Glutamatergic neuron (in vitro differentiated cells): ENCODE results near the gene ZMYND8. TPM values are rescaled to one million over a fixed set of nuclear protein-coding genes. Genes with fewer than 3 reads are reported as not detected.
A peak's percentile ranks its signal among the peaks of the same experiment; 100 is the strongest.

Experiments used
- DNase-seq: peaks from one replicate; pipeline ENCODE4 v3.0.0; 2022
- H3K27ac Mint-ChIP-seq: one replicate; pipeline ENCODE4 v1.8.0; 2020; ENCODE audit warnings: mild to moderate bottlenecking, mixed read lengths, inconsistent platforms; ENCODE audit not compliant: unreplicated experiment
- H3K27me3 Mint-ChIP-seq: one replicate; pipeline ENCODE4 v1.8.0; 2020; ENCODE audit warnings: mild to moderate bottlenecking, moderate library complexity, mixed read lengths, inconsistent platforms; ENCODE audit not compliant: unreplicated experiment
- H3K36me3 Mint-ChIP-seq: one replicate; pipeline ENCODE4 v1.8.0; 2020; ENCODE audit warnings: mild to moderate bottlenecking, mixed read lengths, inconsistent platforms; ENCODE audit not compliant: unreplicated experiment
- H3K4me1 Mint-ChIP-seq: one replicate; pipeline ENCODE4 v1.8.0; 2020; ENCODE audit warnings: mild to moderate bottlenecking, low read depth, mixed read lengths, inconsistent platforms; ENCODE audit not compliant: unreplicated experiment
- H3K4me3 Mint-ChIP-seq: one replicate; pipeline ENCODE4 v1.8.0; 2020; ENCODE audit warnings: mild to moderate bottlenecking, mixed read lengths, inconsistent platforms; ENCODE audit not compliant: unreplicated experiment
- H3K9me3 Mint-ChIP-seq: one replicate; pipeline ENCODE4 v1.8.0; 2020; ENCODE audit warnings: mild to moderate bottlenecking, moderate library complexity, mixed read lengths, inconsistent platforms; ENCODE audit not compliant: unreplicated experiment
- total RNA-seq: library from RNA; stranded (reverse); fragmentation: NEBNext Ultra II Directional; extraction: Animal tissue kit (Norgen Biotek cat#: 25700); gene quantifications from one replicate; pipeline ENCODE4 v1.2.1, GENCODE V29; 2021; ENCODE audit not compliant: unreplicated experiment
- TF ChIP-seq, protein P1 (sequence below): fragments of 200-600 bp; sonication (generic); IDR thresholded peaks from one replicate; pipeline ENCODE4 v1.5.0; 2021; ENCODE audit not compliant: partially characterized antibody, unreplicated experiment

Gene ZMYND8
- total RNA-seq, 1 donor from 2014 or later = 116 TPM

DNA sequence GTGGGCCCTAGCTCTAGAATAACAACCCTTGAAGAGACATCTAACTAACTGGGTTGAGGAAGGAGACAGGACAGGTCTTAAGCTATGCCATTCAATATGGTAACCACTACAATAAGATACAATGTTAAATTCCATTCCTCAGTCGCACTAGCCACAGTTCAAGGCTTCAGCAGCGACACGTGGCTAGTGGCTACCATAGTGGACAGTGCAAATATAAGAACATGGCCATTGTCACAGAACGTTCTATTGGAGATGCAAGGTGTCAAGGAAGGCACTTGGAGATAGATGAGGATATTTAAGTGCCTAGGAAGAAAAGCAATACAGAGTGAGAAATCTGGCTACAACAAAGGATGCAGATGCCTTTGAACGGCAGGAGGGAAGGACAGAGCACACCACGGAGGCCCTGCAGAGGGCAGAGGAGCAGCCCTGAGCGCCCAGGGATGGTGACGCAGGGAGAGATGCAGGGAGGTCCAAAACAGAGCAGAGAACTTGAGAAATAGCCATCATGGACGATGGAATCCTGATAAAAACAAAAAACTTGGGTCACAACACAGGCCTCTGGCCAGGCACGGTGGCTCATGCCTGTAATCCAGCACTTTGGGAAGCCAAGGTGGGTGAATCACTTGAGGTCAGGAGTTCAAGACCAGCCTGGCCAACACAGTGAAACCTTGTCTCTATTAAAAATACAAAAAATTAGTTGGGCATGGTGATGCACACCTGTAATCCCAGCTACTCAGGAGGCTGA is 140.7 kb downstream of the ZMYND8 start:
- no peak for DNase-seq
- H3K27ac Mint-ChIP-seq = peak overlapping the region; percentile 6
- H3K4me3 Mint-ChIP-seq = no peak overlapping the region
- H3K9me3 Mint-ChIP-seq = no peaks in the 10 kb centered on the region
- TF ChIP-seq, protein P1, sequence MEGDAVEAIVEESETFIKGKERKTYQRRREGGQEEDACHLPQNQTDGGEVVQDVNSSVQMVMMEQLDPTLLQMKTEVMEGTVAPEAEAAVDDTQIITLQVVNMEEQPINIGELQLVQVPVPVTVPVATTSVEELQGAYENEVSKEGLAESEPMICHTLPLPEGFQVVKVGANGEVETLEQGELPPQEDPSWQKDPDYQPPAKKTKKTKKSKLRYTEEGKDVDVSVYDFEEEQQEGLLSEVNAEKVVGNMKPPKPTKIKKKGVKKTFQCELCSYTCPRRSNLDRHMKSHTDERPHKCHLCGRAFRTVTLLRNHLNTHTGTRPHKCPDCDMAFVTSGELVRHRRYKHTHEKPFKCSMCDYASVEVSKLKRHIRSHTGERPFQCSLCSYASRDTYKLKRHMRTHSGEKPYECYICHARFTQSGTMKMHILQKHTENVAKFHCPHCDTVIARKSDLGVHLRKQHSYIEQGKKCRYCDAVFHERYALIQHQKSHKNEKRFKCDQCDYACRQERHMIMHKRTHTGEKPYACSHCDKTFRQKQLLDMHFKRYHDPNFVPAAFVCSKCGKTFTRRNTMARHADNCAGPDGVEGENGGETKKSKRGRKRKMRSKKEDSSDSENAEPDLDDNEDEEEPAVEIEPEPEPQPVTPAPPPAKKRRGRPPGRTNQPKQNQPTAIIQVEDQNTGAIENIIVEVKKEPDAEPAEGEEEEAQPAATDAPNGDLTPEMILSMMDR = no peak
- H3K27me3 Mint-ChIP-seq = no peaks in the 10 kb centered on the region
- no peaks in the 10 kb centered on the region for H3K4me1 Mint-ChIP-seq
- peaks cover 5% of the 10 kb centered on the region for H3K36me3 Mint-ChIP-seq

DNA sequence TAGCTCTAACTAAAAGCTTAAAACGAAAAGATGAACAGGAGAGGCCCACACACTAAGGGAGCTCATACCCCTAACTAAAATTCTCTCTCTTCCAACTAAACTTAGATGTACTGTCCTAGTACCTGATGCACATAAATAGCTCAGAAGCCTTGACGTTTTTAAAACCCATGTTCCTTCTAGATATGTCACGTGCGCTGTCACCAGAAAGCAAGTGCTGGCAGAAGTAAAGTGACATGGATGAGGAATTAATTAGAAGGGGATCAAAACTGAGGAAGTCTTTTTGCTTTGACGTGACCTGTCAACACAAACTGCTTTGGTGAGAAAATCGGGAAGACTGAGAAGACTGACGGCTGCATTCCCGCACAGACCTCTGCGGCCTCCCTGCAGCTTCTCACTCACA is 142.5 kb downstream of the ZMYND8 start:
- Mint-ChIP-seq H3K36me3 (peaks cover 5% of the 10 kb centered on the region), H3K27me3 (no peaks in the 10 kb centered on the region), H3K4me1 (peaks cover 1% of the 10 kb centered on the region), H3K4me3 (no peak overlapping the region), H3K27ac (no peak overlapping the region), H3K9me3 (peaks cover 1% of the 10 kb centered on the region)
- DNase-seq = no peak
- TF ChIP-seq, protein P1 = no peak

DNA sequence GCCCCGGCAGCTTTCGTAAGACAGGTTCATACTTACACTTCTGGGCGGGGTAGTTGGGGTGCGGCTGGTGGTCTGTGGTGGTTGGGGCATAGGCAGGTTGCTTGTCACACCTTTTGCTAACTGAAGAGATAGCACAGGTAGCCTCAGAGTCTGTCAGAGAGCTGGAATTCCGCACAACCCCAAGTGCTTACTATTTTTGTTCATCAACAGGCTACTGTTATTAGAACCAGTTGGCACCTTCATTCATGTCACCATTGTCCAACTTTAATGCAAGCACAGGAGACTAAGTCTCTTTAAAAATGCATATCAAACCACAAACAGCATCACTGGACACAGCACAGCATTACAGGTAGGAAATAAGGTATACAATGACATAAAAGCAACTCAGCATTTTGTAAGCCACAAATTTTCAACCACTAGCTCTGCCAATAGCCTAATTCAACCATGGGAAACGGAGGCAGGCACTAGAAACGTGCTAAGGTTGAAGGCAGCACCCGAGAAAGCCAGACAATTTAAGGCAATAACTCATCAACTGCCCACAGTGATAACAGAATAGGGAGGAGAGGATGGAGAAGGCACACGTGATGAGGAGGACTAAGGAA is 143.8 kb downstream of the ZMYND8 start:
- TF ChIP-seq, protein P1 = no peak
- H3K4me3 Mint-ChIP-seq = no peak overlapping the region
- H3K36me3 Mint-ChIP-seq = peaks cover 5% of the 10 kb centered on the region
- no peak overlapping the region for H3K27ac Mint-ChIP-seq
- peaks cover 1% of the 10 kb centered on the region for H3K9me3 Mint-ChIP-seq
- DNase-seq = no peak
- H3K27me3 Mint-ChIP-seq = peaks cover 5% of the 10 kb centered on the region
- peaks cover 4% of the 10 kb centered on the region for H3K4me1 Mint-ChIP-seq

DNA sequence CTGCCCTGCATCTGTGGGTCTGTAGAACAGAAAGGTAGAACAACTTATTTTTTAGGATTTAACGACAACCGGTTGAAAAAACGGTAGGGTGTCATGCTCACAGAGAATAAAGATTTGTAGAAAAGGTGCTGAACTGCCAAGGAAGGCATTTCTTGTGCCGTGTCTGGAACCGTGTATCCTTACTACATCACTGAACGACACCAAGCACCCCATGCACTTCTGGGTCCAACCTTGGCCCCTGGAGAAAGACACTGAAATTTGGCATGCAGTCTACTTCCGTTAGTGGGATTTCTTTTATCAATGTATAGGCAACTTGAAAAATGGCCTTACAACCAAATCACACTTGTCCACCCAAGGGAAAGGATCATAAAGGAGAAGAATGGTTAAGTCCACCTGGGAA is 145.5 kb downstream of the ZMYND8 start:
- no peak overlapping the region for H3K4me3 Mint-ChIP-seq
- peaks cover 5% of the 10 kb centered on the region for H3K27me3 Mint-ChIP-seq
- H3K27ac Mint-ChIP-seq = no peak overlapping the region
- no peak for DNase-seq
- TF ChIP-seq, protein P1 = no peak
- H3K9me3 Mint-ChIP-seq = peaks cover 3% of the 10 kb centered on the region
- peaks cover 5% of the 10 kb centered on the region for H3K36me3 Mint-ChIP-seq
- H3K4me1 Mint-ChIP-seq = peaks cover 17% of the 10 kb centered on the region

DNA sequence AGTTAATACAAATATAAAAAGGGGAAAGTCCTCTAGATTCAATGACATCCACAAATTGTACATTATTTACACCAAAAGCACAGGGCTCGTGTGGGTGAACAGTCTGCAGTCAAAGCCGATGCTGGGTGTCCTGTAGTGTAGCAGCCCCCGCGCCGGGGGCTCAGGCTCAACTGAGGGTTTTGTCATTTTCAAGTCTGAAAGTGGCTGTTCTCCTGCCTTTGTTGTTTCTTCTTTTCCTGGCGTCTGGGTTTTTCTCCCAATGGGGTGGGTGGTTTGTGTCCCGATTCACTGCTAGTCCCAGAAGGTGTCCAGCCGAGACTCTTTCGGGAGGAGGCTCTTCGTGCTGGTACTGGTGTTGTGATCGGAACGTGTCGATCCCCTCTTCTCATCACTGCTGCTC is 146.0 kb downstream of the ZMYND8 start:
- no peak for DNase-seq
- no peak overlapping the region for H3K27ac Mint-ChIP-seq
- H3K4me1 Mint-ChIP-seq = peaks cover 22% of the 10 kb centered on the region
- H3K9me3 Mint-ChIP-seq = peaks cover 5% of the 10 kb centered on the region
- peaks cover 10% of the 10 kb centered on the region for H3K27me3 Mint-ChIP-seq
- no peak overlapping the region for H3K4me3 Mint-ChIP-seq
- TF ChIP-seq, protein P1 = no peak
- H3K36me3 Mint-ChIP-seq = no peaks in the 10 kb centered on the region
